ENCODE results near the gene ASB2. TPM values are rescaled to one million over a fixed set of nuclear protein-coding genes. Genes with fewer than 3 reads are reported as not detected.
A peak's percentile ranks its signal among the peaks of the same experiment; 100 is the strongest.

Gene ASB2
- total RNA-seq, 2 donors from 2014 or later: 47.2 to 48.3 TPM

DNA sequence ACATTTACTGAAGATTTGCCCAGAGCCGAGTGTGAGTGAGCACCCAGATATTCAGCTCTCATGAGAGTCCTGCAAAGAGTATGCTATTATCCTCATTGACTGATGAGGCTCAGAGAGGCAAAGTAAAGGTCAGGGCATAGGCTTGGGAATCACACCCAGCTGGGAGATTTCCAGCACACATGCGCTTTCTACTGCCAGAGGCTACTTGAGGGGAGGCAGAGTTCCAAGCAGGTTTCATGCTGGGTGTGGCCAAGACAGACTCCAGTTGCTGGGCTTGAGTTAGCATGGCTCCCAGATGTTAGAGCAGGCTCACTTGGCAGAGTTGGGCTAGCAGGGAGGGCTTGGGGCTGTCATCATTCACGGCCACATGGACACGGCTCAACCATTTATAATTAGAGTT is 63.6 kb downstream of the ASB2 start:
- H3K27ac ChIP-seq: no peak overlapping the region
- DNase-seq (ENCODE audit: low spot score) (no peak), ATAC-seq (ENCODE audit: insufficient number of reproducible peaks, low FRiP score, low read depth) (no peak)
- no peaks in the 10 kb centered on the region for H3K36me3 ChIP-seq
- H3K4me3 ChIP-seq: no peak overlapping the region
- no peaks in the 10 kb centered on the region for H3K4me1 ChIP-seq (ENCODE audit: control insufficient read depth in 1 of 2, low read depth in 2 of 2)
- TF ChIP-seq, protein P1, sequence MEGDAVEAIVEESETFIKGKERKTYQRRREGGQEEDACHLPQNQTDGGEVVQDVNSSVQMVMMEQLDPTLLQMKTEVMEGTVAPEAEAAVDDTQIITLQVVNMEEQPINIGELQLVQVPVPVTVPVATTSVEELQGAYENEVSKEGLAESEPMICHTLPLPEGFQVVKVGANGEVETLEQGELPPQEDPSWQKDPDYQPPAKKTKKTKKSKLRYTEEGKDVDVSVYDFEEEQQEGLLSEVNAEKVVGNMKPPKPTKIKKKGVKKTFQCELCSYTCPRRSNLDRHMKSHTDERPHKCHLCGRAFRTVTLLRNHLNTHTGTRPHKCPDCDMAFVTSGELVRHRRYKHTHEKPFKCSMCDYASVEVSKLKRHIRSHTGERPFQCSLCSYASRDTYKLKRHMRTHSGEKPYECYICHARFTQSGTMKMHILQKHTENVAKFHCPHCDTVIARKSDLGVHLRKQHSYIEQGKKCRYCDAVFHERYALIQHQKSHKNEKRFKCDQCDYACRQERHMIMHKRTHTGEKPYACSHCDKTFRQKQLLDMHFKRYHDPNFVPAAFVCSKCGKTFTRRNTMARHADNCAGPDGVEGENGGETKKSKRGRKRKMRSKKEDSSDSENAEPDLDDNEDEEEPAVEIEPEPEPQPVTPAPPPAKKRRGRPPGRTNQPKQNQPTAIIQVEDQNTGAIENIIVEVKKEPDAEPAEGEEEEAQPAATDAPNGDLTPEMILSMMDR (IDR thresholded peaks at IDR 0.05): no peak
- no peaks in the 10 kb centered on the region for H3K27me3 ChIP-seq (replicated peaks; ENCODE audit: insufficient read depth)
- no peaks in the 10 kb centered on the region for H3K9me3 ChIP-seq

DNA sequence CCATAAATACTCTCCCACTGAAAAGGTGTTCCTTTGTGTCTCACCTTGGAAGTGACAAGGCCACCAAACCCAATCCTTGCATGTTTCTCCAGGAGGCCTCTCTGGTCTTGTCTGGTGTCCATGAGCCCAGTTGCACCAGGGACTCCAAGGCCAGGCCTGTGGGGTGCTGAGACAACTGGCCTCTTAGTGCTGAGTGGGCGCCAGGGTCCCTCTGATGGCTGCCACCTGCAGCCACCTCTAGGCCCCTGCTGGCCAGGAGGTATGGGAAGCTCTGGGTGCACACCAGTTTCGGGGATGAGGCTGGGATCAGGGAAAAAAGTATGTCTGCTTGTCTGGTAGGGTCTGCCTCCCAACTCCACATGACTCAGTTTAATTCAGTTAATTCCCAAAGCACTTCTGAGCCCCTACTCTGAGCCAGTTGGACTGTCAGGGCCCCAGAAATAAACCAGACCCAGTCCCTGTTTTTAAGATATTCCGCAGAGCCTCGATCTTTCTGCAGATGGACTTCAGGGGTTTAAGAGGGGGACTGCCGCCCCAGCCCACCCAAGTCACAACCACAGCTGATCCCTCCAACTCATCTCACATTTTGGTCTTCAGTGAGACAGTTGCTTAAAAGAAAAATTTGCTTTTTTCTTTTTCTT is 64.3 kb downstream of the ASB2 start:
- Histone ChIP-seq H3K9me3 (no peaks in the 10 kb centered on the region), H3K27me3 (replicated peaks; ENCODE audit: insufficient read depth) (no peaks in the 10 kb centered on the region), H3K27ac (no peak overlapping the region), H3K4me1 (ENCODE audit: control insufficient read depth in 1 of 2, low read depth in 2 of 2) (no peaks in the 10 kb centered on the region), H3K36me3 (no peaks in the 10 kb centered on the region), H3K4me3 (no peak overlapping the region)
- TF ChIP-seq, protein P1 (IDR thresholded peaks at IDR 0.05): no peak
- ATAC-seq (ENCODE audit: insufficient number of reproducible peaks, low FRiP score, low read depth): no peak
- no peak for DNase-seq (ENCODE audit: low spot score)

DNA sequence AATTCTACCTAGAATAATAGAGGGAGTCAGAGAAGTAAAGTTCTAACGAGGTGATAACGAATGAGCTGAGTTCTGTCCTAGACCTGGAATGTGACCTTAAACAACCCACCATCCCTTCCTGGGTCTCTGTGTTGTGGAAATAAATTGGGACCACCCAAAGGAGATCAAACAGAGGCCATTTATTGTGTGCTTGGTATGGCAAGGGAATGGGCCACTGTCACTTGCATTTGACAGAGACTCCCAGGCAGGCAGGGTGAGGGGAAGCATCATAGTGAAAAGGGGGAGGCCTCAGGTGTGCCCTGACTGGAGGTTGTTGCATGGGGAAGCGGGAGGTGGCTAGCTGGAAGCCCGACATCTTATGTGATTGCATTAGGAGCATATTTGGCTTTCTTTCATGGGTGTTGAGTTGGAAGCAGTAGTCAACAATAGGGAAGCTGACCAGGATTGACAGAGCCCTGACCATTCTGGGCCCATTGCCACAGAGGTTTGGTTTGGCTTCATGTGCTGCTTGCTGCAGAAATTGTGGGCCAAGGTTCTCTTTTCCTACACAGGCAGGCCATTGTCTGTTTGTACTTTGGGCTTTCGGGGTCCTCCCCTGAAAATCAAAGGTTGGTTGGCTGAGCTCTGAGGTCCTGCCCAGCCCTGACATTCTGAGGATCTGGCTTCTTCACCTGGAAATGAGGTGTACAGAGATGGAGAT is 66.8 kb downstream of the ASB2 start:
- H3K4me1 ChIP-seq (ENCODE audit: control insufficient read depth in 1 of 2, low read depth in 2 of 2): no peaks in the 10 kb centered on the region
- no peak overlapping the region for H3K4me3 ChIP-seq
- no peaks in the 10 kb centered on the region for H3K9me3 ChIP-seq
- H3K36me3 ChIP-seq: no peaks in the 10 kb centered on the region
- ATAC-seq (ENCODE audit: insufficient number of reproducible peaks, low FRiP score, low read depth) (no peak), DNase-seq (ENCODE audit: low spot score) (no peak)
- H3K27me3 ChIP-seq (replicated peaks; ENCODE audit: insufficient read depth): no peaks in the 10 kb centered on the region
- TF ChIP-seq, protein P1 (IDR thresholded peaks at IDR 0.05): no peak
- H3K27ac ChIP-seq: no peak overlapping the region

DNA sequence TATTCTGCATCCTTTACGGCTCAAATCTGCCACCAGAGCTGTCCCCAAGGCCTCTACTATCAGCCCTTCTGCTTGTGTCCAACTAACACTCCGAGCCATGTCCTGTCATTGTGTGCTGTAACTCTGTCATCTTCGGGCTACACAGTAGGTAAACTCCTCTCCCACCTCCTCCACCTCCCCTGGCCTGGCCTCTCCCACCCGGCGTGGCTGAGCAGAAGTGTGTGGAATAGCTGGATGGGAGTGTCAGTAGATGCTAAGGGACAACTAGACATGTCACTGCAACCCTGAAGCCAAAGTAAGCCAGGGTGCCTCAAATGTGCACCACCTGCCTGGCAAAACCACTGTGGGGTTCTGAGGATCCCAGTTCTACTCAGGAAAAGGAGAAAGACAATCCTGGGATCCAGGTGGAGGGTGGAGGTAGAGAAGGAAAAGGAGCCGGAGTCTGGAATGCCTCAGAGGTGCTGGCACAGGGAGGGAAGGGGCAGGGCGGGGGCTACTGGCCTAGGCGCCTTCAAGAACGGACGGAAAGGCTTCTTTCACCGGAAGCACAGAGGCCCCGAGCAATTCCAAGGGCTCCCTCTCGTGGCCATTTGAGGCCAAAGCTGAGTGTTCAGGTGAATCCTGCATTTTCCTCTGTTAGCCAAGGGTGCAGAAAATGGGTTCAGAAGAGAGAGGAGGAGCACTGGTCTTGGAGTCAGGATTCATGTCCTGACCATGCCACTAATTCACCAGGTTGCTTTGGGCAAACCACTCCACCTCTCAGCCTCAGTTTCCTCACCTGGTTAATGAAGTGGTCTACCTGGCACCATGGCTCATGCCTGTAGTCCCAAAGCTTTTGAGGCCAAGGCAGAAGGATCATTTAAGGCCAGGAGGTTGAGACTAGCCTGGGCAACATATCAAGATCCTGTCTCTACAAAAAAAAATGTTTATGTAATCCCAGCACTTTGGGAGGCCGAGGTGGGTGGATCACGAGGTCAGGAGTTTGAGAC is 69.7 kb downstream of the ASB2 start:
- TF ChIP-seq, protein P1 (IDR thresholded peaks at IDR 0.05): peak; percentile 57
- no peaks in the 10 kb centered on the region for H3K9me3 ChIP-seq
- H3K27ac ChIP-seq: no peak overlapping the region
- no peak for ATAC-seq (ENCODE audit: insufficient number of reproducible peaks, low FRiP score, low read depth)
- H3K36me3 ChIP-seq: no peaks in the 10 kb centered on the region
- DNase-seq (ENCODE audit: low spot score): no peak
- no peak overlapping the region for H3K4me3 ChIP-seq
- H3K27me3 ChIP-seq (replicated peaks; ENCODE audit: insufficient read depth): no peaks in the 10 kb centered on the region
- H3K4me1 ChIP-seq (ENCODE audit: control insufficient read depth in 1 of 2, low read depth in 2 of 2): no peaks in the 10 kb centered on the region

DNA sequence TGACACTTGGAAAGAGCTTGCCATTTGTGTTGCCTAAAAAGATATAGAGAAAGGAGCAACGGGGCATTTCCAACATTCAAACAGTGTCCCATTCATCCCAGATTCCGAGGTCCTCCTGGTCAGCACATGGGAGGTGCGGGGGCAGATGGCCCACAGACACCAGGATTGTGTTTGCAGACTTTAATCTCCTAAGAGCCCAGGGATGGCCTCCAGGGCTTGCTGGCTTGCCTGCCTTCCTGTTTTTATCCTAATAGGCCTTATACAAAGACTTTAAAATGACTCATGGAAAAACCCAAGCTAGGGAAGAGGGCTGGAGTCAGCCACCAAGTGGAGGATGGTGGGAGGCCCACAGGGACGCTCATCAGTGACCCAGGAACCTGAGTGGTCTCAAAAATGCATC is 70.7 kb downstream of the ASB2 start:
- Histone ChIP-seq H3K27me3 (replicated peaks; ENCODE audit: insufficient read depth) (no peaks in the 10 kb centered on the region), H3K36me3 (no peaks in the 10 kb centered on the region), H3K4me1 (ENCODE audit: control insufficient read depth in 1 of 2, low read depth in 2 of 2) (no peaks in the 10 kb centered on the region), H3K9me3 (no peaks in the 10 kb centered on the region), H3K27ac (no peak overlapping the region), H3K4me3 (no peak overlapping the region)
- TF ChIP-seq, protein P1 (IDR thresholded peaks at IDR 0.05): no peak
- DNase-seq (ENCODE audit: low spot score): no peak
- ATAC-seq (ENCODE audit: insufficient number of reproducible peaks, low FRiP score, low read depth): no peak

All from thoracic aorta (tissue), 2 donors.